Measurements from ENCODE around the gene FAM237A.
A peak's percentile ranks its signal among the peaks of the same experiment; 100 is the strongest.

FAM237A gene

DNA sequence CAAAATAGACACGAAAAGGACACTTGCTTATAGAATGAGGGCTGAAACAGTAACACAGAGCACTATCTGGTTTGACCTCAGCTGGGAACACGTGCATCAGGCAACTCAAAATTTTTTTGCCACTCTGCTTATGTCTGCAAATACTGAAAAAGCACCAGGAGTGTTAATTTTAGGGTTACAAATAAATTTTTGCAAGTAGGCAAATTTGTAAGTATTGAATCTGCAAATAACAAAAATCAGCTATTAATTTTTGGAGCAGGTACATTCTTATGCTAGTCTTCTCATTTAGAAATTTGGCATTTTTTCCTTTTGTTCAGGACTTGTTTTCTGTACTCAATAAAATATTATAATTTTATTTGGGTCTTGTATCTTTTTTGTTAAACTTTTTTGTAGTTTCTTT, 46.2 kb downstream of the FAM237A start:
- FAIRE-seq: no peak
- no peak for DNase-seq (ENCODE audit: insufficient read length, low spot score)

DNA sequence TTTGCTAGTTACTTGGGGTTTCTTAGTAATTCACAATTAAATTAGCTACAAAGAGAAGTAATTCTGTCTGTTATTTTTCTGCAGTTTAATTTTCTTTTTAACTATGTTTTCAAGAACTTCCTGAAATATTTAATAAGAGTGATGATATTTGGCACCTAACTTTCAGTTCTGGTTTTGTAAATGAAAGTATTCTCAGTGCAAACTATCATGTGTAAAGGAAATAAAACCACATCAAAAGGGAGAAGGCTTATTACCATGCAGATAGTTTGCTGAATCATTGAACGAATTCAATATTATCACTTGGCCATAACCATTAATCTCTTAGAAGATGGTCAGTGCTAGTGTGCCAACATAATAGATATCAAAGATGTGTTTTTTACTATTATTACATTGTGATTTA, 46.7 kb downstream of the FAM237A start:
- DNase-seq (ENCODE audit: insufficient read length, low spot score) (no peak), FAIRE-seq (no peak)

DNA sequence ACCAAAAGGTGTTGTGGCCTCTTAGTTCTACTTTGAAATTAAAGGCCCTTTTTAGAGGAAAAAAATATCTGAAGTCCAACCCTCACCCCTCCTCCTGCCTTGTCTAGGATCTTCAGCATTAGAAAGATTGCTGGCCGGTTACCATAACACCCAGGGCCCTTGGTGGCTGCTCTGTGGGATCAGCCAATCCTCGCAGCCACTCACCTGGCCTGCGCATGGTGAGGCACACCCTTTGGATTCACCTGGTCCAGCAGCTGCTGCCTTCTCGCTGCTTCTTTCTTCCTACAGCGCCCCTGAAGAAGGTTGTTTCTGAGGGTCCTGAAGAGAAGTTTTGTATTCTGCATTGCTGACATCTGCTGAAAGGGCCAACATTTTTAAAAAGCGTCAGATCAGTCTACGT, 50.7 kb downstream of the FAM237A start:
- no peak for FAIRE-seq

DNA sequence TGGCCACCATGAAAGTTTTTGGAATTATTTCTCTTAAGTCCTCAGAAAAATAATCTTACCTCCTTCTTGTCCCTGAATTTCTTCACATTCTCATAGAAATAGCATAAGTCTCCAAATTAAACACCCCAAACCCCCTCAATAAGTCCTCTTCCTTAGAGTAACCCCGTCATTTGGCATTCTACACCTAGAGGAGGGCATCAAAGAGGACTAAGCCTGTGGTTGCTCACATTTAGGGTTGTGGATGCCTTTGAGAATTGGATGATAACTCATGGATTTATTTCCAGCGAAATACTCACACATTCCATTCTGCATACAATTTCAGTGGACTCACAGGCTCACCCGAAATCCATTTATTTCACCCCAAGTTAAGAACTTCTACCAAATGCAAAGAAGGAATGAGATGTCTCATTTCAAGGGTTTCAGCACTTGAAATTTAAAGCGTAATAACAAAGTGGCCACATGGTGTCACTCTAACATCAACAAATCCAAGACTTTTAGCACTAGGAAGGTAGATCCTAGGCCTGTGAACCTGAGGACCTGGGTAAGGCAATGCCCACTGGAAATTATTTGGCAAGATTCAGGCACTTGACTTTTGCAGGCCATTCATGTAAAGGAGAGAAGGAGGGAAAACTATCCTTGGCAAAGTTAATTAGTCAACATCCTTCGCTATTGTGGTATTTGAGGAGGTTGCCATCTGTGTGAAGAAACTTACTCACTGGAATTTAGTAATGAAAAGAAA, 51.3 kb downstream of the FAM237A start:
- DNase-seq (ENCODE audit: insufficient read length, low spot score) (peak; percentile 57), FAIRE-seq (peak; percentile 4)

More for the DNA sequence above, 50.7 kb downstream of the FAM237A start:
- DNase-seq (ENCODE audit: insufficient read length, low spot score): no peak

DNA sequence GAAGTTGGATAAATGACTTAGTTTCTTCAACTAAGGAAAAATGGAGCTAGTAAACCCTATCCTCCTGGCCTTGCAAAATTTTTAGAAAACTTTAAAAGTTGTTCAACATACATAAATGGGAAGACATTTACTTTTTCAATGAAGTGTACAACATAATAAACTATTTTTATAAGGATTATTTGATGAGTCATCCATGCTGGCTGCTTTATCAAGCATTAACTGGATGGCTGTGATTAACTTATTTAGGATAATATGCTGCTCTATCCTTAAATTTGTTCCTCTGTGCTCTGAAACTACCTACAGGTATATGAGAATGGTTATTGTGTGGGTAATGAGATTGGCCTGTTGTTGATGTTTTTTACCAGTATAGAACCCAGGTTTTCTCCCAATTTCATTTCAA, 54.6 kb downstream of the FAM237A start:
- no peak for FAIRE-seq
- DNase-seq (ENCODE audit: insufficient read length, low spot score): no peak

DNA sequence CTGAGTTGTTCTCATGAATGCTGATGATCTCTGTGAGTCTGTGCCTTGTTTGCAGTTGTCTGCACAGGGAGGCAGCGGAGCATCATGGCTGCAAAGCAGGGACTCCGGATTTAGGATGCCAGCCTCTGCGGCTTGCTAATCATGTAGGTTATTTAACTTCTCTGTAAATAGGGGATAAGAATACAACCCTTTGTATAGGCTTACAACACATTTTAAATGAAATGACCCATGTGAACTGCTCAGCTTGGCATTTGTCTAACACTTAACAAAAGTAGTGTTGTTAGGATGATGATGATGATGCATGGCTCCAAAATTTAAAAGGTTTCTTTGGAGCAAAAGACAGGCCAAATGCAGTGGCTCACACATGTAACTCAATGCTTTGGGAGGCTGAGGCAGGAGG, 56.5 kb downstream of the FAM237A start:
- no peak for FAIRE-seq
- no peak for DNase-seq (ENCODE audit: insufficient read length, low spot score)
